Sigmoid colon (tissue), 7 donors: ENCODE data around the gene RAP1A. TPM values are rescaled to one million over a fixed set of nuclear protein-coding genes. Genes with fewer than 3 reads are reported as not detected.
A peak's percentile ranks its signal among the peaks of the same experiment; 100 is the strongest.

Experiments
- DNase-seq: peaks from one replicate; pipeline ENCODE4 v3.0.0-alpha.2; 2019
- H3K27ac ChIP-seq, 4 donors: fragments of 200-600 bp; sonication (generic); one replicate each; pipeline ENCODE4 v1.5.1; 2016 to 2019; ENCODE audit warnings: mild to moderate bottlenecking in 1 of 4
- H3K27me3 ChIP-seq, 3 donors: fragments of 200-600 bp; sonication (generic); one replicate each; pipeline ENCODE4 v1.5.1; 2019; ENCODE audit warnings: mild to moderate bottlenecking in 1 of 3
- H3K36me3 ChIP-seq, 4 donors: fragments of 200-600 bp; sonication (generic); one replicate each; pipeline ENCODE4 v1.5.1; 2016 to 2019
- H3K4me1 ChIP-seq, 4 donors: fragments of 200-600 bp; sonication (generic); one replicate each; pipeline ENCODE4 v1.5.1; 2017 to 2019
- H3K4me3 ChIP-seq, 4 donors: fragments of 200-600 bp; sonication (generic); one replicate each; pipeline ENCODE4 v1.5.1; 2017 to 2019; ENCODE audit warnings: mild to moderate bottlenecking in 2 of 4, moderate library complexity in 1 of 4
- H3K9me3 ChIP-seq, 4 donors: fragments of 200-600 bp in 3 of 4; sonication (generic) in 3 of 4; one replicate each; pipeline versions ENCODE4 v1.5.1 to v1.6.1; 2013 to 2019
- CTCF ChIP-seq, 4 experiments: fragments of 450-650 bp in 3 of 4; fragments of 200-600 bp in 1 of 4; IDR thresholded peaks; one replicate each; pipeline ENCODE4 v1.5.1; 2016 to 2019; ENCODE audit warnings: antibody characterized with exemption in 4 of 4, mild to moderate bottlenecking in 3 of 4, moderate library complexity in 2 of 4
- EP300 ChIP-seq, 4 donors: sonication (generic); formaldehyde crosslinking; IDR thresholded peaks; one replicate each; pipeline ENCODE4 v1.6.1; 2017; ENCODE audit warnings: antibody characterized with exemption in 4 of 4
- POLR2A ChIP-seq, 2 donors: fragments of 450-650 bp; IDR thresholded peaks; one replicate each; pipeline ENCODE4 v1.6.1; 2016; ENCODE audit warnings: antibody characterized with exemption in 2 of 2, mild to moderate bottlenecking in 2 of 2, moderate library complexity in 2 of 2
- POLR2AphosphoS5 ChIP-seq, 4 donors: sonication (generic); formaldehyde crosslinking; IDR thresholded peaks; one replicate each; pipeline ENCODE4 v1.6.1; 2017; ENCODE audit warnings: antibody characterized with exemption in 4 of 4
- WGBS, 2 donors: extraction: QIAGEN DNeasy Blood & Tissue Kit; methylation state at CpG; one replicate each; pipeline ENCODE4 v1.1.7; 2013; 5-methylcytosine and 5-hydroxymethylcytosine counted together
- intact Hi-C: fragments of 100-400 bp; cut with DNase I; formaldehyde crosslinking; loops from one replicate; pipeline ENCODE4 v1.15.1; 2023
- polyA plus RNA-seq, 3 donors: library from polyadenylated mRNA; stranded (reverse); fragments of 200-250 nt; gene quantifications; one replicate each; pipeline ENCODE4 v1.2.3, GENCODE V29; 2013
- total RNA-seq, 4 donors: library from RNA; depleted of rRNA; stranded (reverse); fragments of >200 nt; gene quantifications; one replicate each; pipeline ENCODE4 v1.1.0, GENCODE V29; 2016
- donor health status: healthy with polysubstance abuse.
- donor health status: Bipolar disorder and iron deficiency.
- donor health status: healthy.

RAP1A gene
- total and polyA plus RNA-seq, 7 donors = 87.5 to 381 (median 213) TPM

GRCh38 chr1:111704240-111704639 is 84.7 kb downstream of the RAP1A start:
- Histone ChIP-seq H3K4me3 (no peak overlapping the region), H3K4me1 (peaks cover 0 to 12% (median 9%) of the 10 kb centered on the region in 4 donors), H3K9me3 (no peaks in the 10 kb centered on the region), H3K27me3 (no peaks in the 10 kb centered on the region), H3K36me3 (peaks cover 23 to 100% (median 26%) of the 10 kb centered on the region in 4 donors), H3K27ac (no peak overlapping the region)
- TF ChIP-seq EP300 (IDR thresholded peaks at IDR 0.05) (no peak), POLR2A (IDR thresholded peaks at IDR 0.05) (no peak), CTCF (IDR thresholded peaks at IDR 0.05) (no peak), POLR2AphosphoS5 (IDR thresholded peaks at IDR 0.05) (no peak)
- DNase-seq = no peak
- 89% methylated on average over 2 of the region's 2 CpGs for WGBS, 2 donors
- intact Hi-C loops = no loop called here

GRCh38 chr1:111704776-111705175 is 85.2 kb downstream of the RAP1A start:
- peaks cover 18 to 100% (median 22%) of the 10 kb centered on the region in 4 donors for H3K36me3 ChIP-seq
- no peak overlapping the region for H3K27ac ChIP-seq
- no peak for TF ChIP-seq CTCF (IDR thresholded peaks at IDR 0.05)
- TF ChIP-seq POLR2AphosphoS5 (IDR thresholded peaks at IDR 0.05) = no peak
- no peak for DNase-seq
- intact Hi-C loops = loop anchor here (5.0 kb wide), 1 partner anchor 197 kb away; no protein-coding TSS in a partner anchor
- no peak overlapping the region for H3K4me3 ChIP-seq
- H3K4me1 ChIP-seq = peaks cover 0 to 16% (median 13%) of the 10 kb centered on the region in 4 donors
- H3K27me3 ChIP-seq = no peaks in the 10 kb centered on the region
- H3K9me3 ChIP-seq = no peaks in the 10 kb centered on the region

GRCh38 chr1:111705841-111706240 is 86.3 kb downstream of the RAP1A start:
- Histone ChIP-seq H3K27me3 (no peaks in the 10 kb centered on the region), H3K9me3 (no peaks in the 10 kb centered on the region), H3K4me3 (no peak overlapping the region), H3K4me1 (peaks cover 0 to 19% (median 14%) of the 10 kb centered on the region in 4 donors), H3K27ac (no peak overlapping the region), H3K36me3 (peaks cover 8 to 98% (median 12%) of the 10 kb centered on the region in 4 donors)
- WGBS, 2 donors = 74 to 79% methylated on average over 3 of the region's 3 CpGs
- TF ChIP-seq CTCF (IDR thresholded peaks at IDR 0.05) (no peak), EP300 (IDR thresholded peaks at IDR 0.05) (no peak), POLR2AphosphoS5 (IDR thresholded peaks at IDR 0.05) (no peak), POLR2A (IDR thresholded peaks at IDR 0.05) (no peak)
- DNase-seq = no peak
- intact Hi-C loops = loop anchor here (5.0 kb wide), 1 partner anchor 199 kb away; no protein-coding TSS in a partner anchor

GRCh38 chr1:111706921-111707320 is 87.3 kb downstream of the RAP1A start:
- Histone ChIP-seq H3K27ac (peak overlapping the region in 1 of 4 donors; percentile 27), H3K36me3 (peaks cover 7 to 96% (median 10%) of the 10 kb centered on the region in 4 donors), H3K4me3 (no peak overlapping the region), H3K4me1 (peaks cover 0 to 19% (median 14%) of the 10 kb centered on the region in 4 donors), H3K9me3 (no peaks in the 10 kb centered on the region), H3K27me3 (no peaks in the 10 kb centered on the region)
- intact Hi-C loops = loop anchor here (5.0 kb wide), 1 partner anchor 200 kb away; no protein-coding TSS in a partner anchor
- TF ChIP-seq POLR2A (IDR thresholded peaks at IDR 0.05) = no peak
- TF ChIP-seq POLR2AphosphoS5 (IDR thresholded peaks at IDR 0.05) = no peak
- TF ChIP-seq EP300 (IDR thresholded peaks at IDR 0.05) = no peak
- no peak for TF ChIP-seq CTCF (IDR thresholded peaks at IDR 0.05)
- no peak for DNase-seq
- 75 to 81% methylated on average over 2 of the region's 2 CpGs for WGBS, 2 donors

GRCh38 chr1:111707906-111708305 is 88.3 kb downstream of the RAP1A start:
- Histone ChIP-seq H3K9me3 (no peaks in the 10 kb centered on the region), H3K4me1 (peaks cover 0 to 19% (median 14%) of the 10 kb centered on the region in 4 donors), H3K27ac (peak overlapping the region in 2 of 4 donors; percentile 7 to 45), H3K4me3 (no peak overlapping the region), H3K36me3 (peaks cover 7 to 96% (median 12%) of the 10 kb centered on the region in 4 donors), H3K27me3 (no peaks in the 10 kb centered on the region)
- TF ChIP-seq POLR2AphosphoS5 (IDR thresholded peaks at IDR 0.05) = no peak
- no peak for TF ChIP-seq EP300 (IDR thresholded peaks at IDR 0.05)
- no peak for TF ChIP-seq CTCF (IDR thresholded peaks at IDR 0.05)
- no peak for TF ChIP-seq POLR2A (IDR thresholded peaks at IDR 0.05)
- DNase-seq = no peak
- intact Hi-C loops = loop anchor here (5.0 kb wide), 1 partner anchor 201 kb away; no protein-coding TSS in a partner anchor
- 73 to 76% methylated on average over 9 of the region's 9 CpGs for WGBS, 2 donors
